Endothelial cell (in vitro differentiated cells): Measurements from ENCODE around the gene PDE6B. TPM values are rescaled to one million over a fixed set of nuclear protein-coding genes. Genes with fewer than 3 reads are reported as not detected.

Experiments used
- DNase-seq: peaks from one replicate; pipeline ENCODE4 v3.0.0; 2021; ENCODE audit warnings: low spot score
- H3K27ac Mint-ChIP-seq: one replicate; pipeline ENCODE4 v1.8.0; 2021; ENCODE audit warnings: mixed read lengths, inconsistent platforms; ENCODE audit not compliant: unreplicated experiment
- H3K27me3 Mint-ChIP-seq: one replicate; pipeline ENCODE4 v1.8.0; 2021; ENCODE audit warnings: mild to moderate bottlenecking, moderate library complexity, mixed read lengths, inconsistent platforms; ENCODE audit not compliant: unreplicated experiment
- H3K36me3 Mint-ChIP-seq: one replicate; pipeline ENCODE4 v1.8.0; 2021; ENCODE audit warnings: mild to moderate bottlenecking, low read depth, mixed read lengths, inconsistent platforms; ENCODE audit not compliant: unreplicated experiment
- H3K4me1 Mint-ChIP-seq: one replicate; pipeline ENCODE4 v1.8.0; 2021; ENCODE audit warnings: mild to moderate bottlenecking, mixed read lengths, inconsistent platforms; ENCODE audit not compliant: unreplicated experiment
- H3K4me3 Mint-ChIP-seq: one replicate; pipeline ENCODE4 v1.8.0; 2021; ENCODE audit warnings: mild to moderate bottlenecking, mixed read lengths, inconsistent platforms; ENCODE audit not compliant: unreplicated experiment
- H3K9me3 Mint-ChIP-seq: one replicate; pipeline ENCODE4 v1.8.0; 2021; ENCODE audit warnings: mixed read lengths, inconsistent platforms; ENCODE audit not compliant: unreplicated experiment
- CTCF ChIP-seq: fragments of 200-600 bp; sonication (generic); IDR thresholded peaks from one replicate; pipeline ENCODE4 v1.5.0; 2021; ENCODE audit warnings: antibody characterized with exemption; ENCODE audit not compliant: unreplicated experiment
- total RNA-seq: library from RNA; stranded (reverse); fragmentation: NEBNext Ultra II Directional; extraction: Animal tissue kit (Norgen Biotek cat#: 25700); gene quantifications from one replicate; pipeline ENCODE4 v1.2.1, GENCODE V29; 2021; ENCODE audit not compliant: unreplicated experiment

The PDE6B gene
- total RNA-seq, 1 donor from 2014 or later = 5.1 TPM

DNA sequence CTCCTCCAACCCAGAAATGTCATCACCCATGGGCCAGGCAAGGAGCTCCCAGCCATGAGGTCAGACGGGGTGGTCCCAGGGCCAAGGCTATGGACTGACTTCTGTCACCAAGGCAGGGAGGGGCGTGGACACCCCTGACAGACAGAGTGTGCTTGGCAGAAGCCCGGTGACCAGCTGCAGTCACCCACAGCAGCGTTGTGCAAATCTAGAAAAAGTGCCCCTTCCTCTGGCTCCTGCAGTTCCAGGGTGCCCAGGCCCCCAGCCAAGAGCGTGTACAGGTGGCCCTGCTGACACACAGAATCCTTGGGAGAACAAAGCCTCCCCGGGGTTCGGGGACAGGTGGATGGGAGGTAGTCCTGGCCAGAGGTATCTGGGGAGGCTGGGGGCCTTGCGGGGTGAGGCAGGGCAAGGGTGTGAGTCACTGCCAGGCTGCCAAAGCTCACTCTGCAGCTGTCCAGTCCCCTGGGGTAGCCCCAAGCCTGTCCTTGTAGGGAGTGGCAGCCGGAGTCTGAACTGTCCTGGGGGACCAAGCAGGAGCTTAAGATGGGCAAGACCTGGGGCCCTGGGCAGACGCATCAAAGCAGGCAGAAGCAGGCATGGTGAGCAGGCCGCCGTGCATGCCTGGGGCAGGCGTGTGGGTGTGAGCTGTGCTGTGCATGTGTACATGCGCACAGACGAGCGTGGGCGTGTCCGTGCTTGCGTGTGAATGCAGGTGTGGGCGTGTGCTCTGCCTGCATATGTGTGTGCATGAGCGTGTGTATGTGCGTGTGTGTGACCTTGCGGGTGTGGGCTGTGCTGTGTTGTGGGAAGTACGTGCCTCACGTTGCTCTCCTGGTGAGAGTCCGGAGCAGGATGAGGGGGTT, 52.3 kb downstream of the PDE6B start:
- no peak overlapping the region for H3K27ac Mint-ChIP-seq
- peaks cover 6% of the 10 kb centered on the region for H3K36me3 Mint-ChIP-seq
- no peaks in the 10 kb centered on the region for H3K9me3 Mint-ChIP-seq
- H3K4me1 Mint-ChIP-seq = peaks cover 7% of the 10 kb centered on the region
- H3K4me3 Mint-ChIP-seq = no peak overlapping the region
- TF ChIP-seq CTCF = no peak
- peak; percentile 5 for DNase-seq
- peaks cover 18% of the 10 kb centered on the region for H3K27me3 Mint-ChIP-seq

- peak; percentile 3 for DNase-seq
- Mint-ChIP-seq H3K9me3 (no peaks in the 10 kb centered on the region), H3K27ac (no peak overlapping the region), H3K4me3 (no peak overlapping the region), H3K4me1 (peaks cover 1% of the 10 kb centered on the region), H3K36me3 (no peaks in the 10 kb centered on the region), H3K27me3 (peaks cover 10% of the 10 kb centered on the region)
- no peak for TF ChIP-seq CTCF
These were observed 53.1 kb downstream of the PDE6B start for GRCh38 chr4:678331-679103.

DNA sequence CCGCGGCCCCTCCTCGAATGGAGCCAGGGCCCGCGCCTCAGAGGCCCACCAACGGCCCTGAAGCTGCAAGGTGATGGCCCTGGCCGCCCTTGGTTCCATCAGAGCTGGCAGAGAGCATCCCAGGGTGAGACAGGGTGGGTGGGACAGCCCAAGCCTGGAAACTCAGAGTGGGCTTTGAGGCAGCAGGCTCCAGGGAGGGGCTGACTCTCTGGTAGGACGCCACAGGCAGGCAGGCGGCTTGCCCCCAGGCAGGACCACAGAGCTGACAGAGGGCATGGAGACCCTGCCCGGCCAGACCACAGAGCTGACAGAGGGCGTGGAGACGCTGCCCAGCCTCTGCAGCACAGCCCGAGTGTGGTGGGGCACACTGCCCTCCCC, 53.7 kb downstream of the PDE6B start:
- no peak overlapping the region for H3K27ac Mint-ChIP-seq
- H3K4me3 Mint-ChIP-seq = no peak overlapping the region
- peaks cover 11% of the 10 kb centered on the region for H3K27me3 Mint-ChIP-seq
- no peaks in the 10 kb centered on the region for H3K9me3 Mint-ChIP-seq
- peaks cover 2% of the 10 kb centered on the region for H3K4me1 Mint-ChIP-seq
- no peak for DNase-seq
- TF ChIP-seq CTCF = no peak
- no peaks in the 10 kb centered on the region for H3K36me3 Mint-ChIP-seq

- DNase-seq = no peak
- Mint-ChIP-seq H3K4me1 (peaks cover 2% of the 10 kb centered on the region), H3K27ac (no peak overlapping the region), H3K4me3 (no peak overlapping the region), H3K9me3 (no peaks in the 10 kb centered on the region), H3K27me3 (peaks cover 15% of the 10 kb centered on the region), H3K36me3 (no peaks in the 10 kb centered on the region)
- TF ChIP-seq CTCF = no peak
These were observed 54.3 kb downstream of the PDE6B start for GRCh38 chr4:679629-680028.

DNA sequence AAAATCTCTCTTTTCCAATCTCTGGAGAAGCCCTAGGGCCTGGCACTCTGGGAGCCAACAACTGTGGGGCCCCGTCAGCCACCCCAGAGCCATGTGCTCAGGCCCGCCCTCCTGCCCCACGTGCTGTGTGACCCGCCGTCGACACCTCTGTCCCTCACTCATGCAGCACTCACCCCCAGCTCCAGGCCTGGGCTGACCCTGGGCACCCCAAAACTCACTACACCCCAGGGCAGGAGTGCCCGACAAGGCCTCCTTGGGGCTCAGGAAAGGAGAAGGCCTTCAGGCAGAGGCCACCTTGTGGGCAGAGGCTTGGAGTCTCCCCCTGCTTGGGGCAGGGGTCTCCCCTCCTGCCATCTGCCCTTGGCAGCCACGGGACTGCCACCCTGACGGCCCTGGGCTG, 54.7 kb downstream of the PDE6B start:
- TF ChIP-seq CTCF = no peak
- H3K4me3 Mint-ChIP-seq = no peak overlapping the region
- H3K27me3 Mint-ChIP-seq = peaks cover 17% of the 10 kb centered on the region
- peak overlapping the region; percentile 48 for H3K27ac Mint-ChIP-seq
- DNase-seq = no peak
- peaks cover 4% of the 10 kb centered on the region for H3K4me1 Mint-ChIP-seq
- peaks cover 2% of the 10 kb centered on the region for H3K36me3 Mint-ChIP-seq
- no peaks in the 10 kb centered on the region for H3K9me3 Mint-ChIP-seq
